Esophagus muscularis mucosa (tissue), 4 donors: Measurements from ENCODE around the gene LTBP1. TPM values are rescaled to one million over a fixed set of nuclear protein-coding genes. Genes with fewer than 3 reads are reported as not detected.

Experiments used
- DNase-seq: peaks from one replicate; pipeline ENCODE4 v3.0.0-alpha.2; 2017; ENCODE audit errors: extremely low spot score
- H3K27ac ChIP-seq, 4 donors: fragments of 200-600 bp; sonication (generic); replicated peaks in 1 of 4; 1 replicate in 3 of 4; 2 replicates in 1 of 4; pipeline ENCODE4 v1.5.1; 2016 to 2019; ENCODE audit warnings: mild to moderate bottlenecking in 1 of 4
- H3K27me3 ChIP-seq, 4 donors: fragments of 200-600 bp; sonication (generic); one replicate each; pipeline versions ENCODE4 v1.5.1 to v1.6.0; 2016 to 2019
- H3K36me3 ChIP-seq, 4 donors: fragments of 200-600 bp; sonication (generic); one replicate each; pipeline ENCODE4 v1.5.1; 2016 to 2019
- H3K4me1 ChIP-seq, 4 donors: fragments of 200-600 bp; sonication (generic); one replicate each; pipeline ENCODE4 v1.5.1; 2016 to 2019
- H3K4me3 ChIP-seq, 4 donors: fragments of 200-600 bp; sonication (generic); 1 replicate in 2 of 4; 2 replicates in 2 of 4; pipeline ENCODE4 v1.5.1; 2016 to 2019; ENCODE audit warnings: mild to moderate bottlenecking in 4 of 4, moderate library complexity in 1 of 4
- H3K9me3 ChIP-seq, 4 donors: fragments of 200-600 bp; sonication (generic); 1 replicate in 3 of 4; 2 replicates in 1 of 4; pipeline ENCODE4 v1.5.1; 2016 to 2019
- EP300 ChIP-seq: sonication (generic); formaldehyde crosslinking; IDR thresholded peaks from one replicate; pipeline ENCODE4 v1.6.1; 2017; ENCODE audit warnings: antibody characterized with exemption
- POLR2A ChIP-seq: fragments of 450-650 bp; IDR thresholded peaks from one replicate; pipeline ENCODE4 v1.6.1; 2017; ENCODE audit warnings: antibody characterized with exemption, moderate library complexity, mild to moderate bottlenecking, low read depth
- POLR2AphosphoS5 ChIP-seq, 2 donors: sonication (generic); formaldehyde crosslinking; IDR thresholded peaks; one replicate each; pipeline ENCODE4 v1.6.1; 2017; ENCODE audit warnings: antibody characterized with exemption in 2 of 2
- WGBS: methylation state at CpG from one replicate; pipeline ENCODE4 v1.1.5; 2018; 5-methylcytosine and 5-hydroxymethylcytosine counted together
- intact Hi-C: fragments of 100-400 bp; cut with DNase I; formaldehyde crosslinking; loops from one replicate; pipeline ENCODE4 v1.15.1; 2023
- total RNA-seq, 4 donors: library from RNA; depleted of rRNA; stranded (reverse); fragments of >200 nt; gene quantifications; one replicate each; pipeline versions ENCODE4 v1.1.0 to v1.2.1, GENCODE V29; 2016
- TF ChIP-seq, protein P1 (sequence below), 3 experiments: fragments of 200-600 bp in 2 of 3; fragments of 450-650 bp in 1 of 3; sonication (generic) in 2 of 3; IDR thresholded peaks; one replicate each; pipeline ENCODE4 v1.5.1; 2017 to 2019; ENCODE audit warnings: antibody characterized with exemption in 3 of 3, mild to moderate bottlenecking in 2 of 3, moderate library complexity in 1 of 3

Gene LTBP1
- total RNA-seq, 4 donors from 2014 or later, result 254 to 465 (median 368) TPM

DNA sequence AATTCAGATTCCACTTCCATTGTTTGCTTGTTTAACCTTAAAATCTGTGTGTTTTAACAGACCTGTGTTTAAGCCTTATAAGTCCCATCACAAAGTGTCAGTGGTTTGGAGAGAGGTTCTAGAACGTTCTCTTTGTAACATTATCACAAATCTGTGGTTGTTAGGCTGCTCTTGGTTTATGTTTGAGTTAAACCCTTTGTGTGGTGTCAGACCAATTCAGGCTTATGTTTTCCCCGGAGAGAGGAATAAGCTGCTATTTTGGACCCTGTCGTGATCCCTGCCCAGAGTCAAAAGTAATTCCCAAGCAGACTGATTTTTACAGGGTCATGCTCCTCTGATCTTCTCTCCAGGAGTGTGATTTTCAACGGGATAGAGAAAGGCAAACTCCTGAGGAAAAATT lies 43.8 kb upstream of the LTBP1 start:
- Histone ChIP-seq H3K9me3 (no peaks in the 10 kb centered on the region), H3K27me3 (no peaks in the 10 kb centered on the region), H3K4me1 (no peaks in the 10 kb centered on the region), H3K36me3 (no peaks in the 10 kb centered on the region), H3K4me3 (no peak overlapping the region), H3K27ac (no peak overlapping the region)
- TF ChIP-seq EP300 (no peak), POLR2A (no peak), POLR2AphosphoS5 (IDR thresholded peaks at IDR 0.05) (no peak)
- TF ChIP-seq, protein P1, sequence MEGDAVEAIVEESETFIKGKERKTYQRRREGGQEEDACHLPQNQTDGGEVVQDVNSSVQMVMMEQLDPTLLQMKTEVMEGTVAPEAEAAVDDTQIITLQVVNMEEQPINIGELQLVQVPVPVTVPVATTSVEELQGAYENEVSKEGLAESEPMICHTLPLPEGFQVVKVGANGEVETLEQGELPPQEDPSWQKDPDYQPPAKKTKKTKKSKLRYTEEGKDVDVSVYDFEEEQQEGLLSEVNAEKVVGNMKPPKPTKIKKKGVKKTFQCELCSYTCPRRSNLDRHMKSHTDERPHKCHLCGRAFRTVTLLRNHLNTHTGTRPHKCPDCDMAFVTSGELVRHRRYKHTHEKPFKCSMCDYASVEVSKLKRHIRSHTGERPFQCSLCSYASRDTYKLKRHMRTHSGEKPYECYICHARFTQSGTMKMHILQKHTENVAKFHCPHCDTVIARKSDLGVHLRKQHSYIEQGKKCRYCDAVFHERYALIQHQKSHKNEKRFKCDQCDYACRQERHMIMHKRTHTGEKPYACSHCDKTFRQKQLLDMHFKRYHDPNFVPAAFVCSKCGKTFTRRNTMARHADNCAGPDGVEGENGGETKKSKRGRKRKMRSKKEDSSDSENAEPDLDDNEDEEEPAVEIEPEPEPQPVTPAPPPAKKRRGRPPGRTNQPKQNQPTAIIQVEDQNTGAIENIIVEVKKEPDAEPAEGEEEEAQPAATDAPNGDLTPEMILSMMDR (IDR thresholded peaks at IDR 0.05), result no peak
- DNase-seq, result no peak
- intact Hi-C loops, result no loop called here
- 41% methylated on average over 4 of the region's 4 CpGs for WGBS

DNA sequence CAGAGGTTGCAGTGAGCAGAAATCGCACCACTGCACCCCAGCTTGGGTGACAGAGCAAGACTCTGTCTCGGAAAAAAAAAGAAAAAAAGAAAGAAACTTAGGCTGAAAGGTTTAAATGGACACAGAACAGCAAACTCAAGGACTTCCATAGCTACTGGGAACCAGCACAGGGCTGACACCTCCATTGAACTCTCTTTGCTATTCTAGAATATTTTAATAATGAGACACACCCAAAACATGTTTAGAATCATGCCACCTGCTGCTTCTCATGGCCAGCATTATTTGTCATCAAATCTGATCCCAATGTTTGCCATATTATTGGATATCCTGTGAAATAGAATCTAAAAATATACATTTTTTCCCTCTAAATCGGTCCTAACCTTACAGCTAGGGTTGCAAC lies 42.7 kb upstream of the LTBP1 start:
- H3K4me3 ChIP-seq, result no peak overlapping the region
- H3K9me3 ChIP-seq, result no peaks in the 10 kb centered on the region
- no peak for DNase-seq
- WGBS, result 80% methylated on average over 3 of the region's 3 CpGs
- H3K4me1 ChIP-seq, result no peaks in the 10 kb centered on the region
- no peaks in the 10 kb centered on the region for H3K36me3 ChIP-seq
- H3K27ac ChIP-seq, result no peak overlapping the region
- no peaks in the 10 kb centered on the region for H3K27me3 ChIP-seq
- intact Hi-C loops, result no loop called here
- TF ChIP-seq, protein P1 (IDR thresholded peaks at IDR 0.05), result no peak
- TF ChIP-seq EP300 (no peak), POLR2AphosphoS5 (IDR thresholded peaks at IDR 0.05) (no peak), POLR2A (no peak)

DNA sequence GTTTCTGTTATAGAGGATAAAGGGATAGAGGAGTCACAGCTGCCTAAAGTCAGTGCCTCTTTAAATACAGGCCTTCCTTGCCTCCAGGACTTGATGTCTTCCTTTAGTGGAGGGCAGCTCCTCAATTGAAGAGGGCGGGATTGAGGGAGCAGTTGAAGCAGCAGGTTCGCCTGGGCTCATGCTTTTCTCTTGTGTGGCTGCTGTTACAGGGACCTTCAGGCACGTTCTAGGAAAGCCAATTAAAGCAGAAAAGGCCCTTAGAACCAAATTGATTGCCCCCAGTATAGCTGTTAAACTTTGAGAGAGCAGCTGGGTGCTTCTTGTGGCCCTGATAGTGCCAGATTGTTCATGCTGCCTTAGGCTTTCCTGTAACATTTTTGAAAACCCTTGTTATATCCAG lies 42.0 kb upstream of the LTBP1 start:
- WGBS, result 60% methylated on average over 3 of the region's 3 CpGs
- H3K27ac ChIP-seq, result no peak overlapping the region

DNA sequence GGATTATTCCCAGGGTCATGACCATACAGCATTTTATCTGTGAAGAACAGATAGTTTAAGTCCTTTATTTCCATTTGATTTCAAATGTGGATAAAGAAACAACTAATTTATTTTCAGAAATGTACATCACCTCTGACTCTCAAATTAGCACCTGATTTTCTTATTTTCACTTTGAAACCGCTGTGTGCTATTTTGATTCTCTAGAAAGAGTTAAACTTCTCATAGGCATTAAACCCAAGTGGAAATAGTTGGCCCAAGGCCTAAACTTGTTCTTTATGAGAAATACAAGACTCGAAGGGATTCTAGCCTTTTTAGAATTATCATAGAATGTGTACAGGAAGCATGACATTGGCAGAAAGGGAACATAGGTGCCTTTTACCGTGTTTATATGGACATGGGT lies 41.5 kb upstream of the LTBP1 start:
- WGBS, result 66% methylated on average over 3 of the region's 3 CpGs
- DNase-seq, result no peak
- Histone ChIP-seq H3K27me3 (no peaks in the 10 kb centered on the region), H3K4me1 (no peaks in the 10 kb centered on the region), H3K9me3 (no peaks in the 10 kb centered on the region), H3K4me3 (no peak overlapping the region), H3K36me3 (no peaks in the 10 kb centered on the region), H3K27ac (no peak overlapping the region)
- TF ChIP-seq POLR2A, result no peak
- TF ChIP-seq, protein P1 (IDR thresholded peaks at IDR 0.05), result no peak
- TF ChIP-seq POLR2AphosphoS5 (IDR thresholded peaks at IDR 0.05), result no peak
- no peak for TF ChIP-seq EP300
- intact Hi-C loops, result no loop called here

More for the DNA sequence above, 42.0 kb upstream of the LTBP1 start:
- Histone ChIP-seq H3K36me3 (no peaks in the 10 kb centered on the region), H3K27me3 (no peaks in the 10 kb centered on the region), H3K4me1 (no peaks in the 10 kb centered on the region), H3K9me3 (no peaks in the 10 kb centered on the region), H3K4me3 (no peak overlapping the region)
- DNase-seq, result no peak
- no peak for TF ChIP-seq POLR2AphosphoS5 (IDR thresholded peaks at IDR 0.05)
- TF ChIP-seq, protein P1 (IDR thresholded peaks at IDR 0.05), result no peak
- TF ChIP-seq EP300, result no peak
- no peak for TF ChIP-seq POLR2A
- intact Hi-C loops, result no loop called here

DNA sequence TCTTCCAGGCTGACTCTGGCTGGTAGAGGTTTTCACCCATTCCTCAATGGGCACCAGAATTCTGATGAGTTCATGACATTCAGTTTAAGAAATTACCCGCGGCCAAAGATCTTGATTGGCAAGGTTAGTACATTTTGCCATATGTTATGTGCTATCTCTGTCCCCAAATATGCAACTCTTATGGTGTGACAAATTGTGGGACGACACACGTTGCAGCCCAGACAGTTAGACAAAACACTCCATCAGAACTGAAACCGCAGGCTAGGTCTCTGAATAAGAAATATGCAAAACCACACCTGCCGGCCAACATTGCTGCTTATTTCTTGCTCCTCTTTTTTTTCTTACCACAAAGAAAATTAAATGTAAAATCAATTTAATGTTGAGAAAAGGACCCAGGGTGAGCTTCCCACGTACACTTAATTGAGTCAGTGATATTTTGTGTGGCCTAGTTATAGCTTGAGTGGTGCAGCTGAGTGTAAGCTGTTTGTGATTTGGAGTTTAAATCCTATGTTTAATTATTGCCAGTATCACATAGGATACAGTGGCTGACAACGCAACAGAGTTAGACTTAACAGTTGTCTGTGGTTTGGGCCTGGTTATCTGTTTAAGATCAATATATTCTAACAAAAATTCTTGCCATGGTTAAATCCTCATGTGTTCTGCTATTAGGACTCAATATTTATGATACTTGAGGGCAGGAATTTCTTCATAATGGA lies 35.7 kb upstream of the LTBP1 start:
- H3K4me3 ChIP-seq, result no peak overlapping the region
- H3K27ac ChIP-seq, result no peak overlapping the region
- H3K36me3 ChIP-seq, result no peaks in the 10 kb centered on the region
- H3K27me3 ChIP-seq, result no peaks in the 10 kb centered on the region
- DNase-seq, result no peak
- WGBS, result 85% methylated on average over 8 of the region's 8 CpGs
- TF ChIP-seq POLR2A (no peak), EP300 (no peak), POLR2AphosphoS5 (IDR thresholded peaks at IDR 0.05) (no peak)
- TF ChIP-seq, protein P1 (IDR thresholded peaks at IDR 0.05), result no peak
- intact Hi-C loops, result no loop called here
- no peaks in the 10 kb centered on the region for H3K4me1 ChIP-seq
- H3K9me3 ChIP-seq, result no peaks in the 10 kb centered on the region
